ENCODE results near the gene UPK1B. TPM values are rescaled to one million over a fixed set of nuclear protein-coding genes. Genes with fewer than 3 reads are reported as not detected.

UPK1B gene
- total and polyA plus RNA-seq, 3 donors from 2014 or later = 0.50 to 2.2 (median 0.79) TPM

- no peaks in the 10 kb centered on the region for H3K4me1 ChIP-seq
- no peak overlapping the region for H3K27ac ChIP-seq
- no peaks in the 10 kb centered on the region for H3K36me3 ChIP-seq (ENCODE audit: low read depth, missing control alignments)
- DNase-seq = no peak
- no peaks in the 10 kb centered on the region for H3K9me3 ChIP-seq
- H3K4me3 ChIP-seq = no peak overlapping the region
- 39 to 46% methylated on average over 2 of the region's 2 CpGs for WGBS, 2 donors
- no peaks in the 10 kb centered on the region for H3K27me3 ChIP-seq
- intact Hi-C loops (cut with DNase I; ENCODE audit: low total_unique reads) = no loop called here
- TF ChIP-seq CTCF (IDR thresholded peaks at IDR 0.05) = no peak
- TF ChIP-seq POLR2A (IDR thresholded peaks at IDR 0.05) = no peak
These were observed 25.9 kb upstream of the UPK1B start for GRCh38 chr3:119147494-119147893.

- no peak for DNase-seq
- no peaks in the 10 kb centered on the region for H3K9me3 ChIP-seq
- no peak for TF ChIP-seq CTCF (IDR thresholded peaks at IDR 0.05)
- TF ChIP-seq POLR2A (IDR thresholded peaks at IDR 0.05) = no peak
- H3K27me3 ChIP-seq = no peaks in the 10 kb centered on the region
- no peak overlapping the region for H3K27ac ChIP-seq
- H3K36me3 ChIP-seq (ENCODE audit: low read depth, missing control alignments) = no peaks in the 10 kb centered on the region
- intact Hi-C loops (cut with DNase I; ENCODE audit: low total_unique reads) = no loop called here
- 88 to 95% methylated on average over 2 of the region's 2 CpGs for WGBS, 2 donors
- H3K4me3 ChIP-seq = no peak overlapping the region
- H3K4me1 ChIP-seq = no peaks in the 10 kb centered on the region
These were observed 24.8 kb upstream of the UPK1B start for GRCh38 chr3:119148493-119149180.

- Histone ChIP-seq H3K9me3 (no peaks in the 10 kb centered on the region), H3K27me3 (no peaks in the 10 kb centered on the region), H3K4me3 (no peak overlapping the region), H3K36me3 (ENCODE audit: low read depth, missing control alignments) (no peaks in the 10 kb centered on the region), H3K4me1 (no peaks in the 10 kb centered on the region), H3K27ac (no peak overlapping the region)
- 88 to 91% methylated on average over 4 of the region's 4 CpGs for WGBS, 2 donors
- TF ChIP-seq POLR2A (IDR thresholded peaks at IDR 0.05) = no peak
- no peak for TF ChIP-seq CTCF (IDR thresholded peaks at IDR 0.05)
- intact Hi-C loops (cut with DNase I; ENCODE audit: low total_unique reads) = no loop called here
- DNase-seq = no peak
These were observed 23.9 kb upstream of the UPK1B start for GRCh38 chr3:119149484-119149883.

GRCh38 chr3:119156868-119157267 is 16.5 kb upstream of the UPK1B start:
- no peaks in the 10 kb centered on the region for H3K36me3 ChIP-seq (ENCODE audit: low read depth, missing control alignments)
- no peak overlapping the region for H3K27ac ChIP-seq
- no peak overlapping the region for H3K4me3 ChIP-seq
- no peak for DNase-seq
- H3K4me1 ChIP-seq = no peaks in the 10 kb centered on the region
- TF ChIP-seq POLR2A (IDR thresholded peaks at IDR 0.05) = no peak
- TF ChIP-seq CTCF (IDR thresholded peaks at IDR 0.05) = no peak
- H3K9me3 ChIP-seq = no peaks in the 10 kb centered on the region
- H3K27me3 ChIP-seq = no peaks in the 10 kb centered on the region
- intact Hi-C loops (cut with DNase I; ENCODE audit: low total_unique reads) = no loop called here

- 63 to 72% methylated on average over 2 of the region's 2 CpGs for WGBS, 2 donors
- H3K36me3 ChIP-seq (ENCODE audit: low read depth, missing control alignments) = no peaks in the 10 kb centered on the region
These were observed 15.4 kb upstream of the UPK1B start for GRCh38 chr3:119157971-119158370.

More at GRCh38 chr3:119157971-119158370, 15.4 kb upstream of the UPK1B start:
- intact Hi-C loops (cut with DNase I; ENCODE audit: low total_unique reads) = no loop called here
- Histone ChIP-seq H3K4me1 (no peaks in the 10 kb centered on the region), H3K9me3 (no peaks in the 10 kb centered on the region), H3K27ac (no peak overlapping the region), H3K27me3 (no peaks in the 10 kb centered on the region), H3K4me3 (no peak overlapping the region)
- DNase-seq = no peak
- no peak for TF ChIP-seq CTCF (IDR thresholded peaks at IDR 0.05)
- TF ChIP-seq POLR2A (IDR thresholded peaks at IDR 0.05) = no peak

Measured in testis (tissue), 3 donors.